Measurements from ENCODE around the gene SETBP1.

Gene SETBP1

DNA sequence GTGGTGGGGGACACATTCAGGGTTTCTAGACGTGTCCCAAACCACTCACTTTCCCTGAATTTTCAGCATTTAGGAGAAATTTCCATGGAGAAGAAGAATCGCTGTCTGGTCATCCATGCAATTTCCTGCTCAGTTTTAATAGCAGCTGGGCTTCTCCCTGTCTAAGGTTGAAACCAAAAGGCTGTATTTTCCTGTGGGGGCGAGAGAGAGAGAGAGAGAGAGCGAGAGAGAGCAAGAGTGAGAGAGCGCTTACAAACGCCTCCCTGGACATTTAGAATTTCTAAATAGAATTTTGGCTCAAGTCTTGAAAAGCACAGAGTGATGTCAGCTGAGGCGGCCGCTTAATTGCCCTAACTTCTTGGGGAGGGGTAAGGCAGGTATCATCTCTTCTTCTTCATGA is 110.8 kb downstream of the SETBP1 start:
- no peak overlapping the region for H3K4me3 ChIP-seq (ENCODE audit: low read depth, low read length)
- TF ChIP-seq, protein P1, sequence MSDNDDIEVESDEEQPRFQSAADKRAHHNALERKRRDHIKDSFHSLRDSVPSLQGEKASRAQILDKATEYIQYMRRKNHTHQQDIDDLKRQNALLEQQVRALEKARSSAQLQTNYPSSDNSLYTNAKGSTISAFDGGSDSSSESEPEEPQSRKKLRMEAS (IDR thresholded peaks at IDR 0.05; ENCODE audit: low read depth, low read length), result no peak
- no peak for TF ChIP-seq POLR2A (IDR thresholded peaks at IDR 0.05; ENCODE audit: extremely low read depth, insufficient read length)
- no peak for TF ChIP-seq MYC (IDR thresholded peaks at IDR 0.05; ENCODE audit: low read depth, low read length)
- TF ChIP-seq CTCF (IDR thresholded peaks at IDR 0.05; ENCODE audit: low read depth, low read length), result no peak

GRCh38 chr18:44792456-44793061 is 111.9 kb downstream of the SETBP1 start:
- TF ChIP-seq MYC (IDR thresholded peaks at IDR 0.05; ENCODE audit: low read depth, low read length), result no peak
- TF ChIP-seq, protein P1 (IDR thresholded peaks at IDR 0.05; ENCODE audit: low read depth, low read length), result no peak
- TF ChIP-seq CTCF (IDR thresholded peaks at IDR 0.05; ENCODE audit: low read depth, low read length), result no peak
- no peak for TF ChIP-seq POLR2A (IDR thresholded peaks at IDR 0.05; ENCODE audit: extremely low read depth, insufficient read length)
- no peak overlapping the region for H3K4me3 ChIP-seq (ENCODE audit: low read depth, low read length)
- DNase-seq (ENCODE audit: low read depth), result no peak

More for the DNA sequence above, 110.8 kb downstream of the SETBP1 start:
- DNase-seq (ENCODE audit: low read depth), result no peak

DNA sequence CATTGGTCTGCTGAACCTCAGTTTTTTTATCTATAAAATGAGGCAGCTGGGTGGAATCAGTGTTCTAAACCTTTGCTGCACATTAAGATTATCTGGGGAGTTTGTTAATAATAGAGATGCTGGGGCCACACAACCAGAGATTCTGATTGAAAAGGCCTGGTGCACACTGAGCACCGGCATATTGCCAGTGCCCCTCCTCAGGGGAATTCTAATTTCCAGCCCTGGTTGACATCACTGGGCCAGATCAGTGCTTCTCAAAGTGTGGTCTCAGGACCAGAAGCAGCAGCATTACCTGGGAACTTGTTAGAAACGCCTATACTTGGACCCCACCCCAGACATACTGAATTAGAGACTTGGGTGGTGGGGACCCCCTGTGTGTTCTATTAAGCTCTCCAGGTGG is 112.5 kb downstream of the SETBP1 start:
- DNase-seq (ENCODE audit: low read depth), result no peak
- no peak overlapping the region for H3K4me3 ChIP-seq (ENCODE audit: low read depth, low read length)
- TF ChIP-seq, protein P1 (IDR thresholded peaks at IDR 0.05; ENCODE audit: low read depth, low read length), result no peak
- TF ChIP-seq CTCF (IDR thresholded peaks at IDR 0.05; ENCODE audit: low read depth, low read length) (no peak), MYC (IDR thresholded peaks at IDR 0.05; ENCODE audit: low read depth, low read length) (no peak), POLR2A (IDR thresholded peaks at IDR 0.05; ENCODE audit: extremely low read depth, insufficient read length) (no peak)

DNA sequence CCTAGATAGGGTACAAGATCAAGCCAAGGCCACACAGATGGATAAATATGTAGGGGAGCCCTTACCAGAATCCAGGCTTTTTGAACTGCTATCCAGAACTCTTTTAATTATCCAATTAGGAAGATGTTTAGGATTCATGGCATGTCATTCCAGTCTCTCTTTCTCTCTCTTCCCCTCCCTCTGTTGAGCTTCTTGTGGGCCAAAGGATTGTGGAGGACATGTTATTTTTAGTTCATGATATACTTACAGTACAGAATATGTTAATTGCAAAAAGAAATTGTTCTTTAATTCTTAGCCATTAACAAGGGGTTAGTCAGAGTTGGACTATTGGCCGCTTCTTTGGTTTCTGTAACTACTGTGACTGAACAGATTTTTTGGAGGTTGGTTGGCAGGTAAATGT is 113.0 kb downstream of the SETBP1 start:
- no peak for DNase-seq (ENCODE audit: low read depth)
- TF ChIP-seq POLR2A (IDR thresholded peaks at IDR 0.05; ENCODE audit: extremely low read depth, insufficient read length) (no peak), MYC (IDR thresholded peaks at IDR 0.05; ENCODE audit: low read depth, low read length) (no peak), CTCF (IDR thresholded peaks at IDR 0.05; ENCODE audit: low read depth, low read length) (no peak)
- TF ChIP-seq, protein P1 (IDR thresholded peaks at IDR 0.05; ENCODE audit: low read depth, low read length), result no peak

DNA sequence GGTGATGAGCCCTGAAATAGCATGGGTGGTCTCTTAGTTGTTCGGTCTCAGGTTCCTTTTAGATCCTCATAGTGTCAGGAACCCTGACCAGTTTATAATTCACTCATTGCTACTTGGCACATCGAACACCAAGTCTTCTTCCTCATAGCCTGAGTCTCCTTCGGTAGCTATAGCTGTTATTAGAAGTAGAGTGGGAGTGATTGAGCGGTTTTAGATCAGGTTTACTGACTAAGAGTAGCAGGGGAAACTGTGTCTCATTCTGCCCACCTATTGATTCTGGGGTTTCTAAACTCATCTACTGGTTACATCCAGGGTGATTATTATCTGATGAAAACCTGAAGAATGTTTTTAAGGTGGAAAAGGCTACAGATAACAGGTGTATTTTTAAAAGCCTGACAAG is 114.6 kb downstream of the SETBP1 start:
- no peak overlapping the region for H3K4me3 ChIP-seq (ENCODE audit: low read depth, low read length)
- DNase-seq (ENCODE audit: low read depth), result no peak
- TF ChIP-seq CTCF (IDR thresholded peaks at IDR 0.05; ENCODE audit: low read depth, low read length) (no peak), MYC (IDR thresholded peaks at IDR 0.05; ENCODE audit: low read depth, low read length) (no peak), POLR2A (IDR thresholded peaks at IDR 0.05; ENCODE audit: extremely low read depth, insufficient read length) (no peak)
- TF ChIP-seq, protein P1 (IDR thresholded peaks at IDR 0.05; ENCODE audit: low read depth, low read length), result no peak

More for the DNA sequence above, 113.0 kb downstream of the SETBP1 start:
- no peak overlapping the region for H3K4me3 ChIP-seq (ENCODE audit: low read depth, low read length)

All from NB4 (cell line).